Suprapubic skin (tissue), 4 donors: ENCODE results near the gene PPM1H. TPM values are rescaled to one million over a fixed set of nuclear protein-coding genes. Genes with fewer than 3 reads are reported as not detected.

Experiments used
- DNase-seq, 2 donors: peaks; one replicate each; pipeline ENCODE4 v3.0.0-alpha.2; 2019; ENCODE audit warnings: low spot score in 2 of 2
- H3K27ac ChIP-seq: fragments of 200-600 bp; sonication (generic); one replicate; pipeline ENCODE4 v1.5.1; 2019
- H3K27me3 ChIP-seq: fragments of 200-600 bp; sonication (generic); one replicate; pipeline ENCODE4 v1.5.1; 2019
- H3K36me3 ChIP-seq: fragments of 200-600 bp; sonication (generic); one replicate; pipeline ENCODE4 v1.5.1; 2019
- H3K4me1 ChIP-seq: fragments of 200-600 bp; sonication (generic); one replicate; pipeline ENCODE4 v1.5.1; 2019
- H3K4me3 ChIP-seq: fragments of 200-600 bp; sonication (generic); one replicate; pipeline ENCODE4 v1.5.1; 2019; ENCODE audit warnings: mild to moderate bottlenecking
- H3K9me3 ChIP-seq: fragments of 200-600 bp; sonication (generic); one replicate; pipeline ENCODE4 v1.5.1; 2019
- CTCF ChIP-seq, 2 donors: fragments of 200-600 bp in 1 of 2; fragments of 450-650 bp in 1 of 2; sonication (generic) in 1 of 2; IDR thresholded peaks; one replicate each; pipeline ENCODE4 v1.5.1; 2016 to 2019; ENCODE audit warnings: antibody characterized with exemption in 2 of 2, mild to moderate bottlenecking in 1 of 2, moderate library complexity in 1 of 2
- EP300 ChIP-seq: sonication (generic); formaldehyde crosslinking; IDR thresholded peaks from one replicate; pipeline ENCODE4 v1.6.1; 2017; ENCODE audit warnings: antibody characterized with exemption
- POLR2A ChIP-seq, 2 donors: fragments of 450-650 bp; IDR thresholded peaks; one replicate each; pipeline ENCODE4 v1.6.1; 2017; ENCODE audit warnings: antibody characterized with exemption in 2 of 2, mild to moderate bottlenecking in 2 of 2, moderate library complexity in 2 of 2
- POLR2AphosphoS5 ChIP-seq, 3 donors: sonication (generic); formaldehyde crosslinking; IDR thresholded peaks; one replicate each; pipeline ENCODE4 v1.6.1; 2017; ENCODE audit warnings: antibody characterized with exemption in 3 of 3
- WGBS: methylation state at CpG from one replicate; pipeline ENCODE4 v1.1.5; 2018; 5-methylcytosine and 5-hydroxymethylcytosine counted together
- total RNA-seq, 4 donors: library from RNA; depleted of rRNA; stranded (reverse); fragments of >200 nt; gene quantifications; one replicate each; pipeline ENCODE4 v1.1.0, GENCODE V29; 2016

The PPM1H gene
- total RNA-seq, 4 donors from 2014 or later, result 2.3 to 8.1 (median 4.9) TPM

GRCh38 chr12:62910549-62911169, 24.3 kb downstream of the PPM1H start:
- DNase-seq, result no peak
- TF ChIP-seq CTCF (IDR thresholded peaks at IDR 0.05) (no peak), EP300 (no peak), POLR2A (IDR thresholded peaks at IDR 0.05) (no peak), POLR2AphosphoS5 (IDR thresholded peaks at IDR 0.05) (no peak)
- Histone ChIP-seq H3K4me1 (no peaks in the 10 kb centered on the region), H3K4me3 (no peak overlapping the region), H3K27ac (no peak overlapping the region), H3K9me3 (no peaks in the 10 kb centered on the region), H3K36me3 (no peaks in the 10 kb centered on the region), H3K27me3 (no peaks in the 10 kb centered on the region)
- 64% methylated on average over 5 of the region's 5 CpGs for WGBS

GRCh38 chr12:62909340-62909739, 25.6 kb downstream of the PPM1H start:
- Histone ChIP-seq H3K9me3 (no peaks in the 10 kb centered on the region), H3K27me3 (no peaks in the 10 kb centered on the region), H3K4me1 (no peaks in the 10 kb centered on the region), H3K4me3 (no peak overlapping the region), H3K36me3 (no peaks in the 10 kb centered on the region), H3K27ac (no peak overlapping the region)
- DNase-seq, result no peak
- TF ChIP-seq EP300 (no peak), CTCF (IDR thresholded peaks at IDR 0.05) (no peak), POLR2A (IDR thresholded peaks at IDR 0.05) (no peak), POLR2AphosphoS5 (IDR thresholded peaks at IDR 0.05) (no peak)
- 100% methylated on average over 1 of the region's 1 CpG for WGBS

- Histone ChIP-seq H3K36me3 (no peaks in the 10 kb centered on the region), H3K4me3 (no peak overlapping the region)
- TF ChIP-seq POLR2AphosphoS5 (IDR thresholded peaks at IDR 0.05) (no peak), POLR2A (IDR thresholded peaks at IDR 0.05) (no peak), CTCF (IDR thresholded peaks at IDR 0.05) (no peak), EP300 (no peak)
Observed at GRCh38 chr12:62908674-62909073, 26.3 kb downstream of the PPM1H start.

GRCh38 chr12:62907561-62907960, 27.4 kb downstream of the PPM1H start:
- H3K36me3 ChIP-seq, result no peaks in the 10 kb centered on the region
- H3K9me3 ChIP-seq, result no peaks in the 10 kb centered on the region
- WGBS, result 47% methylated on average over 2 of the region's 2 CpGs
- H3K27me3 ChIP-seq, result no peaks in the 10 kb centered on the region
- TF ChIP-seq EP300 (no peak), POLR2AphosphoS5 (IDR thresholded peaks at IDR 0.05) (no peak), POLR2A (IDR thresholded peaks at IDR 0.05) (no peak), CTCF (IDR thresholded peaks at IDR 0.05) (no peak)
- no peak overlapping the region for H3K4me3 ChIP-seq
- no peak for DNase-seq
- H3K4me1 ChIP-seq, result no peaks in the 10 kb centered on the region
- no peak overlapping the region for H3K27ac ChIP-seq

More at GRCh38 chr12:62908674-62909073, 26.3 kb downstream of the PPM1H start:
- Histone ChIP-seq H3K9me3 (no peaks in the 10 kb centered on the region), H3K27me3 (no peaks in the 10 kb centered on the region), H3K4me1 (no peaks in the 10 kb centered on the region), H3K27ac (no peak overlapping the region)
- DNase-seq, result no peak
- WGBS, result 70% methylated on average over 2 of the region's 2 CpGs

- no peak for DNase-seq
- no peaks in the 10 kb centered on the region for H3K4me1 ChIP-seq
- no peaks in the 10 kb centered on the region for H3K36me3 ChIP-seq
- 67% methylated on average over 1 of the region's 1 CpG for WGBS
- no peaks in the 10 kb centered on the region for H3K9me3 ChIP-seq
- no peaks in the 10 kb centered on the region for H3K27me3 ChIP-seq
- no peak overlapping the region for H3K4me3 ChIP-seq
- TF ChIP-seq POLR2A (IDR thresholded peaks at IDR 0.05), result no peak
- TF ChIP-seq EP300, result no peak
- no peak for TF ChIP-seq CTCF (IDR thresholded peaks at IDR 0.05)
- TF ChIP-seq POLR2AphosphoS5 (IDR thresholded peaks at IDR 0.05), result no peak
- H3K27ac ChIP-seq, result no peak overlapping the region
Observed at GRCh38 chr12:62907078-62907477, 27.9 kb downstream of the PPM1H start.
